NCI-H446 (cell line): Measurements from ENCODE around the gene CARD14.
"Not testable (repeated sequence)": the region's sequence is repeated elsewhere in the genome, so short reads cannot be mapped to it uniquely, and the experiment has no call there.

ENCODE experiments used
- DNase-seq, 2 experiments: peaks; one replicate each; lab custom pipeline; 2025; lab: John Stamatoyannopoulos, UW

Gene CARD14

GRCh38 chr17:80227156-80227555, 57.3 kb downstream of the CARD14 start:
- no peak for DNase-seq

- DNase-seq = no peak
Measured at GRCh38 chr17:80227666-80228065, 57.8 kb downstream of the CARD14 start.

DNA sequence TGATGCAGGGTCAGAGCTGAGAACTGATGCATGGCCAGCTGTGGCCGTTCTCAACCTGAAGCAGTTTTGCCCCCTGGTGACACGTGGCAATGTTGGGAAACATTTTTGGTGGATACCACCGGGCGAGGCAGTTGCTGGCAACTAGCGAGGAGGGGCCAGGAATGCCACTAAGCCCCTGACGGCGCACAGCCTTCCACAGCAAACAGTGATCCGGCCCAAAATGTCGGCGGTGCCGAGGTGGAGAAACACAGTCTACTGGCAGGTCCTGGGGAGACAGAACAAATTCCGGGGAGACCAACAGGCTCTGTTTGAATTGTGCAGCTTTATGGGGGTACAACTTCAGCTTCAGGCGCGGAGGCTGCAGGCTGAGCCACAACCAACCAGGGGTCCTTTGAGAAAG, 58.6 kb downstream of the CARD14 start:
- no peak for DNase-seq

- DNase-seq = no peak
Measured at GRCh38 chr17:80229011-80229410, 59.2 kb downstream of the CARD14 start.

GRCh38 chr17:80232438-80232837, 62.6 kb downstream of the CARD14 start:
- no peak for DNase-seq

DNA sequence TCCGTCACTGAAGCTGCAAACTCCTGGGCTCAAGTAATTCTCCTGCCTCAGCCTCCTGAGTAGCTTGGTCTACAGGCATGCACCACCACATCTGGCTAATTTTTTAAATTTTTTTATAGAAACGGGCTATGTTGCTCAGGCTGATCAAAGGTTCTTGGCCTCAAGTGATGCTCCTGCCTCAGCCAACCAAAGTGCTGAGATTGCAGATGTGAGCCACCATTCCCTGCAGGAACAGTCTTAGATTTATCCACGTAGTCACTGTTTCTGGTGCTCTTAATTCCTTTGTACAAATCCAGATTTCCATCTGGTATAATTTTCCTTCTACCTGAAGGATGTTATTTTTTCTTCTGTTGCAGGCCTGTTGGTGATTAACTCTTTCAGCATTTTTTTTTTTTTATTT, 63.4 kb downstream of the CARD14 start:
- DNase-seq = no peak

DNA sequence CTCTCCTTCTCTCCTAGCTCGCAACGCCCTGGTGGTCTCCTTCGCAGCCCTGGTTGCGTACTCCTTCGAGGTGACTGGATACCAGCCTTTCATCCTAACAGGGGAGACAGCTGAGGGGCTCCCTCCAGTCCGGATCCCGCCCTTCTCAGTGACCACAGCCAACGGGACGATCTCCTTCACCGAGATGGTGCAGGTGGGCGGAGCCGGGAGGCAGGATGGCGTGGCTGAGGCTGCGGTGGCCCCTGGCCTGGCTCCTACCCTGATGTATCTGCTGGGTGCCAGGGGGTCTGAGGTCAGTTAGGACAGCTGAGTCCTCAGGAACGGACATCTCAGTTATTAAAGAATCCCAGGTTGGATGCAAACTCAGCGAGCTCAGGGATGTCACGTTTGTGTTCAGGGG, 67.1 kb downstream of the CARD14 start:
- no peak for DNase-seq

DNA sequence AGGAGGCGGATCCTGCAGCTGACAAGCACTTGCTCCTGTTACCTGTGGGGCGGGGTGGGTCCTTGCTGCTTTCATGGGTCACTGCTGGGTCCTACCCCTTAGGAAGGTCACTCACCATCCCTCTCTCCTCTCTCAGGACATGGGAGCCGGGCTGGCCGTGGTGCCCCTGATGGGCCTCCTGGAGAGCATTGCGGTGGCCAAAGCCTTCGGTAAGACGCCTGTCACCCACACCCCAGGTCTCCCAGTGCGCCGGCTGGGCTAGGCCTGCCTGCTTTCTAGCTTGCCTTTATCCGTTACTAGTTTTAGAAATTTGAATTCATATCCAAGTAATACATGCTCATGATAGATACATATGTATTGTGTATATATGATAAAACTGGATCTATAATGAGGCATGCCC, 67.6 kb downstream of the CARD14 start:
- DNase-seq = no peak

DNA sequence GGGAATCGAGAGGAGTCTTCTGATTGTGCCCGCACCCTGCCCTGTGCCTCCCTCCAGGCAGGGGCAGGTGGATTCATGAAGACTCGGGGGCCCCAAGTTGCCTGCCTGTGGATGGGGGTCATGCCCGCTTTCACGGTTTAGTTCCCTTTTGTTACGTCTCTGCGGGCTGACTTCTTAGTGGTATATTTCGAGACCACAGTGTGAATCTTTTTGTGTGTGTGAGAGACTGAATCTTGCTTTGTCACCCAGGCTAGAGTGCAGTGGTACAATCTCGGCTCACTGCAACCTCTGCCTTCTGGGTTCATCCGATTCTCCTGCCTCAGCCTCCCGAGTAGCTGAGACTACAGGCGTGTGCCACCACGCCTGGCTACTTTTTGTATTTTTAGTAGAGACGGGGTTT, 72.7 kb downstream of the CARD14 start:
- no peak for DNase-seq

GRCh38 chr17:80243526-80244433, 74.0 kb downstream of the CARD14 start:
- DNase-seq = no peak

GRCh38 chr17:80244448-80244847, 74.6 kb downstream of the CARD14 start:
- not testable (repeated sequence) for DNase-seq

- no peak for DNase-seq
Measured at GRCh38 chr17:80244871-80245509, 75.2 kb downstream of the CARD14 start.

GRCh38 chr17:80245566-80246265, 75.9 kb downstream of the CARD14 start:
- DNase-seq = no peak

- no peak for DNase-seq
Measured at GRCh38 chr17:80246266-80246681, 76.4 kb downstream of the CARD14 start.

DNA sequence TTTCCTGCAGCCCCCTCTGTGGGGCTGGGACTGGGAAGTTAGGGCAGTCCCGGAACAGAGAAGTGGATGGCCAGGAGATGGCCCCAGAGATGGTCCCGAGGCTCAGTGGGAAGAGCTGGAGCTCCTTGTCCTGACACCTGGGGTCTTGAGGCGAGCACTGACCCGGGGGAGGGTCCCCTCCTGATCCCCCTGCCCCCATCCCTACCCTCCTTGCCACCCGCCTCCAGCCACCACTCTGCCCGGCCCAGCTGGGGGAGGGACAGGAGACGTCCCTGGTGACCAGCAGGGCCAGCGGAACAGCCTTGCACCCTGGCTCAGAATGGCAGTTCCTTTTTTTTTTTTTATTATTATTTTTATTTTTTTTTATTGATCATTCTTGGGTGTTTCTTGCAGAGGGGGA, 76.9 kb downstream of the CARD14 start:
- no peak for DNase-seq

DNA sequence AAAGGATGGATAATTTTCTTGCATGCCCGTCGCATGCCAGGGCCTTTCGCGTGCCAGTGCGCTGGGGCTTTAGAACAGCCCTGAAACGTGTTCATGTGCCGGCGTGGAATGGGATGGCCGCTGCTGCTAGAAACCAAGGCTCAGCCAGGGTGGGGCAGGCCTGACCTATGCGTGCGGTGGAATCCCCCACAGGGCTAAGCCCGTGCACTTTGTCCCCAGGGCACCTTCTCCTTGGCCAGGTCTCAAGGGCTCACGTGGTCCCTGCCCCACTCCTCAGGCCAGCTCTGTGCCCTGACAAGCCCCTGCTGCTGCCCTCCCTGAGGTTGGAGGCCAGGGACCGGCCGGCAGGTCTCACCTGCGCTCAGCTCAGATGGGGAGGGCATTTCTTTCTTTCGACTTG, 77.7 kb downstream of the CARD14 start:
- DNase-seq = no peak

DNA sequence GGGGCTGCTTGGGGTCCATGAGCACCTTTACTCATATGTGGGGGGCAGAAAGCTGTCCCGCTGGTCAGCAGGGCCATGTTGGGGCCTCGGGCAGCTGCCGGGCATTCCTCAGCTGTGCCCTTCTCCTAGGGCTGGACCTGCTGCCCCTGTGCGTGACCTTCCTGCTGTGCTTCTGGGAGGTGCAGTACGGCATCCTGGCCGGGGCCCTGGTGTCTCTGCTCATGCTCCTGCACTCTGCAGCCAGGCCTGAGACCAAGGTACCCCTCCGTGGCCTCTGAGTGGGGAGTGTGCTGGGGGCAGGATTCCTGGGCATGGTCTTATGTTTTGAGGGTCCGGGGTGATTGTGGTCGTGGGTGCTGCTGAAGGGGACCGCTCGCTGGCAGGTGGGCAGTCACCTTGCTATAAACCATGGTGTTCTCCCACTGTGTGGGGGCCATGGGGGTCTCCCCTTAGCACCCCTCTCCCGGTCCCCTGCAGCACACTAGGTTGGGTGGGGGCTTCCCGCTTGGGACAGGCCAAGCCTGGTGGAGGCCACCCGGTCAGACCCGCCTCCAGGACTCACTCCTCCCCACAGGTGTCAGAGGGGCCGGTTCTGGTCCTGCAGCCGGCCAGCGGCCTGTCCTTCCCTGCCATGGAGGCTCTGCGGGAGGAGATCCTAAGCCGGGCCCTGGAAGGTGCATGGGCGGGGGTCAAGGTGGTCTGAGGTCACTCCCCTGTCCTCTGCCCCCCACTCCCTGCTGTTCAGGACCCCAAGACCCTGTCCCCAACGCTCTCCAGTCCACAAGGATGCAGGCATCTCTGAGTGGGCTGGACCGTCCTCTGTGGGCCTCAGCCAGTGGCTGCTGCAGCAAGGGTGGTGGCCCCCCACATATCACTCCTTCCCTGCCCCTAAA, 78.4 kb downstream of the CARD14 start:
- DNase-seq = no peak

DNA sequence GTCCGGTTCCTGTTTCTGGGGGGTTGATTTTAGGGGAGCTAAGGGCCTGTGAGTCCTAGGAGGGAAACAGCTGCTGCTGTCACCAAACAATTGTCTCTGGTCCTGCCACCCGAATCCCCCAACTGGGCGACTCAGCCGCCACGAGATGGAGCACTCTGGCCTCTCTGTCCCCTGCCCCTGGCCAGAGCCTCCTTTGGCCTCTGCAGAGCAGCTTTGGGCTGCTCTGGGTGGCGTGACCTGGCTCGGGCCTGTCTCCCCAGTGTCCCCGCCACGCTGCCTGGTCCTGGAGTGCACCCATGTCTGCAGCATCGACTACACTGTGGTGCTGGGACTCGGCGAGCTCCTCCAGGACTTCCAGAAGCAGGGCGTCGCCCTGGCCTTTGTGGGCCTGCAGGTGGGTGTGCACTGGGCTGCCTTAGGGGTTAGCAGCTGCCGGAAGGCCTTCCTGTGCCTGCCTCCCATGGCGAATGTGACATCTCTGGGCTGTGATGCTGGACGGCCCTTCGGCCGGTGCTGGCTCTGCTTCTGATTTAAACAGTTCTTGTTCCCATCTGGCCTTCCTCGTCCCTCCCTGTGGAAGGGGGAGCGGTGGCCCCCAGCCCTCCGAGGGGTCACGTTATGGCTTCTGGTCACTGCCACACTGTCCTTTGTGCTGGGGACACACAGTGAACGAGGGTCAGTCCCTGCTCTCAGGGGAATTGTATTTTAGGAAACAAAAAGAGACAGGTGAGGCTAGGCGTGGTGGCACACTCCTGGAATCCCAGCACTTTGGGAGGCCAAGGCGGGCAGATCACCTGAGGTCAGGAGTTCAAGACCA, 79.3 kb downstream of the CARD14 start:
- DNase-seq = no peak

DNA sequence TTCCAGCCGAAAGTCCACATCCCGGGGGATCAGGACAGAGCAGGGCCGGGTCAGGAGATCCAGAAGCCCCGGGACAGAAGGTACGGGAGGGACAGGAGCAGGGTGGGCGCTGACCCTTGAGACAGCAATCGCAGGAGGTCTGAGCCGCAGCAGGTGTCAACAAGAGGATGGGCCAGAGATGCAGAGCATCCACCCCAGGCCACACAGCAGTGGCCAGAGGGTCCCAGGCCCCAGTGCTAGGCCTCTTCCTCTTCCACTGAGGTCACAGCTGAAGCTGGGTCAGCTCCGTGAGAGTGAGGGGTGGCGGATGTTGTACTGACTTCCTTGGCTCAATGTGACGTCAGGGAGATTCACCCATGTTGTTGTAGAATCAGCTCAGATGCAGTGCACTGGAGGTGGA, 82.1 kb downstream of the CARD14 start:
- no peak for DNase-seq

DNA sequence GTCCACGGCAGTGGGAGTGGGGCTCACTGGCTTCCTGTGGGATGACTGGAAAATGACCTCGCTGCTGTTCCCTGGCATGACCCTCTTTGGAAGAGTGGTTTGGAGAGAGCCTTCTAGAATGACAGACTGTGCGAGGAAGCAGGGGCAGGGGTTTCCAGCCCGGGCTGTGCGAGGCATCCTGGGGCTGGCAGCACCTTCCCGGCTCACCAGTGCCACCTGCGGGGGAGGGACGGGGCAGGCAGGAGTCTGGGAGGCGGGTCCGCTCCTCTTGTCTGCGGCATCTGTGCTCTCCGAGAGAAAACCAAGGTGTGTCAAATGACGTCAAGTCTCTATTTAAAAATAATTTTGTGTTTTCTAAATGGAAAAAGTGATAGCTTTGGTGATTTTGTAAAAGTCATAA, 83.0 kb downstream of the CARD14 start:
- DNase-seq = no peak
